Measurements from ENCODE around the gene GRIP1.

GRCh38 chr12:66648033-66648735 is 30.7 kb downstream of the GRIP1 start:
- TF ChIP-seq CTCF (IDR thresholded peaks at IDR 0.05 in 4 of 5, conservative IDR thresholded peaks at IDR 0.05 in 1 of 5) (no peak), POLR2A (IDR thresholded peaks at IDR 0.05) (no peak)
